ENCODE measurements around the gene MPHOSPH6.
"Not testable (repeated sequence)": the region's sequence is repeated elsewhere in the genome, so short reads cannot be mapped to it uniquely, and the experiment has no call there.

The MPHOSPH6 gene

GRCh38 chr16:82119405-82119804 is 50.6 kb downstream of the MPHOSPH6 start:
- Mint-ChIP-seq H3K27ac (no peak overlapping the region), H3K4me1 (no peaks in the 10 kb centered on the region), H3K4me3 (no peak overlapping the region), H3K27me3 (peaks cover 8% of the 10 kb centered on the region), H3K36me3 (no peaks in the 10 kb centered on the region), H3K9me3 (no peaks in the 10 kb centered on the region)
- no peak for DNase-seq
- CTCF ChIA-PET, result no interaction called here

GRCh38 chr16:82118749-82119148 is 51.3 kb downstream of the MPHOSPH6 start:
- Mint-ChIP-seq H3K27ac (no peak overlapping the region), H3K4me1 (no peaks in the 10 kb centered on the region), H3K9me3 (no peaks in the 10 kb centered on the region), H3K36me3 (no peaks in the 10 kb centered on the region), H3K4me3 (no peak overlapping the region), H3K27me3 (peaks cover 8% of the 10 kb centered on the region)
- DNase-seq, result no peak
- CTCF ChIA-PET, result no interaction called here

DNA sequence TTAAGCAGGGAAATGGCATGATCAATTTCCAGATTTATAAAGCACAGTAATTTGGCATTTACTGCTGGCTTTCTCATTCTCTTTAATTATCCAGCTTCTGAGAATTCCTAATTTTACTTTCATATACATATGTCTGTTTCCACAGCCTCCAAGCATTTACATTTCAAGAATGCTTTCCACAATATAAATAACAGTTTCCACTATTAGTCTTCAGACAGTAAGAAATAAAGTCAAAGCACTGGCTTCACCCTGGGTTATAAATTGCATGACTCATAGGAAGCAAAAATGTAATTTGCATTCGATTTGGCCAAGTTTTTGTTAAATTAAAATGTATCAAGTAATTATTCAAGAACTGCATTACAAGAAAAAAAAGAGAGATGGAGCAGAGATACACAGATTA is 53.5 kb downstream of the MPHOSPH6 start:
- DNase-seq, result no peak
- no peaks in the 10 kb centered on the region for H3K9me3 Mint-ChIP-seq
- CTCF ChIA-PET, result no interaction called here
- no peak overlapping the region for H3K4me3 Mint-ChIP-seq
- no peak overlapping the region for H3K27ac Mint-ChIP-seq
- H3K36me3 Mint-ChIP-seq, result no peaks in the 10 kb centered on the region
- H3K4me1 Mint-ChIP-seq, result no peaks in the 10 kb centered on the region
- H3K27me3 Mint-ChIP-seq, result peaks cover 4% of the 10 kb centered on the region

DNA sequence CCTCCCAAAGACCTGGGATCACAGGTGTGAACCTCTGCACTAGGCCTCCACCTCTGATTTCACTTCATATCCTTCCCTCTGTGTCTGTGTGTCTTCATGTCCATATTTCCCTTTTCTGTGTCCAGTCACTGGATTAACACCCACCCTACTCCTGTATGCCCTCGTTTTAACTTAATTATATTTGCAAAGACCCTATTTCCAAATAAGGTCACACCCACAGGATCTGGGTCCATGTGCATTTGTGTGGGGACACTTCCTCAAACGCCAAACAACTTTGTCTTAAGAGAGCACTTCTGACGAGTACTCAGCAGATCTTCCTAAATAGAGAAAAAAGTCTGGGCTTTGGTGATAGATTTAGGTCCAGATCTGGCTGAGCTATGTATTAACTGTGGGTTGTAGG is 56.3 kb downstream of the MPHOSPH6 start:
- H3K4me1 Mint-ChIP-seq, result no peaks in the 10 kb centered on the region
- no peak overlapping the region for H3K27ac Mint-ChIP-seq
- H3K4me3 Mint-ChIP-seq, result no peak overlapping the region
- H3K36me3 Mint-ChIP-seq, result no peaks in the 10 kb centered on the region
- peaks cover 4% of the 10 kb centered on the region for H3K27me3 Mint-ChIP-seq
- CTCF ChIA-PET, result no interaction called here
- H3K9me3 Mint-ChIP-seq, result no peaks in the 10 kb centered on the region
- DNase-seq, result no peak

DNA sequence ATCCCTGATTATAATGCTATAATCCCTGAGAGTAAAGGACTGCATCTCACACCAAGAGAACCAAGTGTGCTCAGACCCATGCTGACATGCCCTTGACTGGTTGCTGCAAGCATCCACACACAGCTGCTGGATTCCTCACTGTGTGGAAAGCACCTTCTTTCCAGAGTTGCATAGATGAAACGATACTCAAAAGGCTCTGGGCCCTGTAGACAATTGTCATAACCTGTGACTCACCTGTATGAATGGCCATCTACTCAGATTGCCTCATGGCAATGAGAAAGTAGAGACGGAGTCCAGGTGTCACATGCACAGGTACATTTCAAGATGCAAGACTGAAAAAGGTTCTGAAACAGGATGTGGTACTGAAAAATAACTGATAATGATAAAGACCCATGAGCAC is 58.1 kb downstream of the MPHOSPH6 start:
- Mint-ChIP-seq H3K36me3 (no peaks in the 10 kb centered on the region), H3K4me1 (no peaks in the 10 kb centered on the region), H3K27ac (no peak overlapping the region), H3K27me3 (no peaks in the 10 kb centered on the region), H3K9me3 (no peaks in the 10 kb centered on the region), H3K4me3 (no peak overlapping the region)
- no peak for DNase-seq
- CTCF ChIA-PET, result no interaction called here

DNA sequence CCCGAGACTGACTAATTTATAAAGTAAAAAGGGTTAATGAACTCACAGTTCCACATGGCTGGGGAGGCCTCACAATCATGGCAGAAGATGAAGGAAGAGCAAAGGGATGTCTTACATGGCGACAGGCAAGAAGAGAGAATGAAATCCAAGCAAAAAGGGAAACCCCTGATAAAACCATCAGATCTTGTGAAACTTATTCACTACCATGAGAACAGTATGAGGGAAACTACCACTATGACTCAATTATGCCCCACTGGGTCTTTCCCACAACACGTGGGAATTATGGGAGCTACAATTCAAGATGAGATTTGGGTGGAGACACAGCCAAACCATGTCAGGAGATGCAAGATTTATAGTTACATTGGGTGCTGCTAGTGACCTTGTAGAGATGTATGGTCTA is 60.8 kb downstream of the MPHOSPH6 start:
- H3K36me3 Mint-ChIP-seq, H3K27me3 Mint-ChIP-seq, H3K4me1 Mint-ChIP-seq, H3K27ac Mint-ChIP-seq, H3K4me3 Mint-ChIP-seq, H3K9me3 Mint-ChIP-seq, DNase-seq, CTCF ChIA-PET: not testable (repeated sequence)

- no peak overlapping the region for H3K4me3 Mint-ChIP-seq
- no peaks in the 10 kb centered on the region for H3K36me3 Mint-ChIP-seq
- CTCF ChIA-PET, result no interaction called here
- H3K4me1 Mint-ChIP-seq, result no peaks in the 10 kb centered on the region
- H3K9me3 Mint-ChIP-seq, result no peaks in the 10 kb centered on the region
- no peaks in the 10 kb centered on the region for H3K27me3 Mint-ChIP-seq
- no peak for DNase-seq
- H3K27ac Mint-ChIP-seq, result no peak overlapping the region
These were observed 61.2 kb downstream of the MPHOSPH6 start for GRCh38 chr16:82108774-82109173.

DNA sequence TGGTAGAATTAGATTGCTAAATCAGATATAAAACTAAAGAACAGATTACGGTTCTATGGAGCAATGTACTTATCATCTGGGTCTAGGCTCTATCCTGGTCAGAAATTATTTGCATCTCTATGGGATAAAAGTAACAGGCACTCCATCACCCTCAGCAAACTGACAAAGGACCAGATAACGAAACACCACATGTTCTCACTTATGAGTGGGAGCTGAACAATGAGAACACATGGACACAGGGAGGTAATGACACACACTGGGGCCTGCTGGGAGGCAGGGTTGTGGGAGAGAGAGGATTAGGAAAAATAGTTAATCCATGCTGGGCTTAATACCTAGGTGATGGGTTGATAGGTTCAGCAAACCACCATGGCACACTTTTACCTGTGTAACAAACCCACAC is 61.9 kb downstream of the MPHOSPH6 start:
- DNase-seq, result no peak
- H3K36me3 Mint-ChIP-seq, result no peaks in the 10 kb centered on the region
- no peaks in the 10 kb centered on the region for H3K27me3 Mint-ChIP-seq
- H3K4me3 Mint-ChIP-seq, result no peak overlapping the region
- CTCF ChIA-PET, result no interaction called here
- no peaks in the 10 kb centered on the region for H3K4me1 Mint-ChIP-seq
- no peak overlapping the region for H3K27ac Mint-ChIP-seq
- H3K9me3 Mint-ChIP-seq, result no peaks in the 10 kb centered on the region

GRCh38 chr16:82105107-82105506 is 64.9 kb downstream of the MPHOSPH6 start:
- Mint-ChIP-seq H3K27me3 (peaks cover 5% of the 10 kb centered on the region), H3K36me3 (no peaks in the 10 kb centered on the region), H3K27ac (no peak overlapping the region), H3K4me1 (no peaks in the 10 kb centered on the region), H3K9me3 (no peaks in the 10 kb centered on the region), H3K4me3 (no peak overlapping the region)
- DNase-seq, result no peak
- CTCF ChIA-PET, result no interaction called here
